ENCODE results near the gene PLXNA4.

The PLXNA4 gene

DNA sequence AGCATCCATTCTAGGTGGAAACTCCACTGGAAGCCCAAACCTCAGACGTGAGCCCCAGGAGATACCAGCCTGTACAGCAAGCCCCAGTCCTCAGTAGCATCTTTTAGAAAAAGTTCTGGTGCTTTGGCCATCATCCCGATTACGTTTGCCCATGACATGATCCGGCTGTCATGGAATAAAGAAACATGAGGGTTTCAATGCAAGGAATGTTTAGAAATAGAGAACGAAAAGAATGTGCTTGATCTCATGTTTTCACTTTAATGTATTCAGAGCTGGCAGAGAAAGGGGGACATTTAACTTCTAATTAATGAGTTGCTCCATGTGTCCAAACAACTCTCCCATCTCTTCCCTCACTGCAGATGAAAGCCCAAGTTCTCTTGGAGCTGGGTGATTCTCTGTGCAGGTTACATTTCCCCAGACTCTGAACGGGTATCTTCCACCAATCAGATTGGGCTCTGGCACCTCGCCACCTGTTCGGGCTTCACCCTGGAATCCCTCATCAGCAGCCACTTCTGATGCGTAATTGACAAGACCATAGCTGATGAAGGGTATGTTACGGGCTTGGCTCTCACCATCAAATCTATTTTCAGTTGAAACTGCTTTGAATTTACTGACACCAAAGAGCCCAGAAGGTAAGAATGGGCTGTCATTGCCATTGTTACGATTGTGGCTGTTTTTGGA, 165.3 kb downstream of the PLXNA4 start:
- no peak overlapping the region for H3K4me3 ChIP-seq (ENCODE audit: low read depth, low read length)
- no peak for DNase-seq (ENCODE audit: low read depth)
- TF ChIP-seq POLR2A (IDR thresholded peaks at IDR 0.05; ENCODE audit: extremely low read depth, insufficient read length) (no peak), MAX (IDR thresholded peaks at IDR 0.05; ENCODE audit: low read depth, low read length) (no peak), MYC (IDR thresholded peaks at IDR 0.05; ENCODE audit: low read depth, low read length) (no peak), CTCF (IDR thresholded peaks at IDR 0.05; ENCODE audit: low read depth, low read length) (no peak)

DNA sequence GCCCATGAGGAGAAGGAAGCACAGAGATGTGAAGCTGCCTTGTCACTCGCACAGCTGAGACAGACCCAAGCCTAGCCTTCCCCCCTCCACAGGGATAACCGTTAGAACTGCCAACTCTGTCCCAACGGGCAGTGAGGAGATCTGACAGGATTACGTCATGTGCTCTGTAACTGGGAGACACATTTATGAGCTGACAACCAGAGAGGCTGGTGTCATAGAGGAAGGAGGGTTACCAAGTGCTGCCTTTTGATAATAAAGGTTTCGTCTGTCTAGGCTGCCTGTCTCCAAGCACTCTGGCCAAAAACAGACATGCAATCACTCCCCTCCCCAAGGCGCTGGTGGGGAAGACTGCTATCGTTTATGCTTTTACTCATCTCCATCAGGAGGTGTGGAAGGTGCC, 165.9 kb downstream of the PLXNA4 start:
- TF ChIP-seq CTCF (IDR thresholded peaks at IDR 0.05; ENCODE audit: low read depth, low read length) (no peak), MYC (IDR thresholded peaks at IDR 0.05; ENCODE audit: low read depth, low read length) (no peak), MAX (IDR thresholded peaks at IDR 0.05; ENCODE audit: low read depth, low read length) (no peak), POLR2A (IDR thresholded peaks at IDR 0.05; ENCODE audit: extremely low read depth, insufficient read length) (no peak)
- DNase-seq (ENCODE audit: low read depth): peak; percentile 48
- H3K4me3 ChIP-seq (ENCODE audit: low read depth, low read length): no peak overlapping the region

GRCh38 chr7:132407764-132408163, 168.5 kb downstream of the PLXNA4 start:
- TF ChIP-seq MAX (IDR thresholded peaks at IDR 0.05; ENCODE audit: low read depth, low read length): no peak
- TF ChIP-seq MYC (IDR thresholded peaks at IDR 0.05; ENCODE audit: low read depth, low read length): no peak
- TF ChIP-seq CTCF (IDR thresholded peaks at IDR 0.05; ENCODE audit: low read depth, low read length): no peak
- TF ChIP-seq POLR2A (IDR thresholded peaks at IDR 0.05; ENCODE audit: extremely low read depth, insufficient read length): no peak
- no peak overlapping the region for H3K4me3 ChIP-seq (ENCODE audit: low read depth, low read length)
- no peak for DNase-seq (ENCODE audit: low read depth)

DNA sequence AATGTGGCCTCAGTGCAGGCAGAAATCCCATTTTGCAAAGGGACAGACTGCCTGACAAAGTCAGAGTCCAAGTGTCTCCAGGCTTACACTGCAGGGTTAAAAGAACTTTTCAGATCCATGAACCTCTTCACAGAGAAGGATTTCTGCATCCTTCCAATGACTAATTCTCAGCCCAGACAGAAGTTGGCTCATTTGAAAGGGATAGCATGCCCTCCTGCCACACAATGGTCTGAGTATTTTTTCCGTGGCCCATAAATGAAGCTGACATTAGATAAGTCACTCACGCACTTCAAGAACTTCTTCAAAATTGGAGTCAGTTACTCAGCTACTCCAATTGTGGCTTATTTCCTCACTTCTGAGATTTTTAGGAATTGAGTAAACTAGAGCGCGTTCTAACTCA, 170.2 kb downstream of the PLXNA4 start:
- TF ChIP-seq MYC (IDR thresholded peaks at IDR 0.05; ENCODE audit: low read depth, low read length): no peak
- no peak for TF ChIP-seq CTCF (IDR thresholded peaks at IDR 0.05; ENCODE audit: low read depth, low read length)
- no peak for TF ChIP-seq MAX (IDR thresholded peaks at IDR 0.05; ENCODE audit: low read depth, low read length)
- no peak for TF ChIP-seq POLR2A (IDR thresholded peaks at IDR 0.05; ENCODE audit: extremely low read depth, insufficient read length)
- no peak for DNase-seq (ENCODE audit: low read depth)
- no peak overlapping the region for H3K4me3 ChIP-seq (ENCODE audit: low read depth, low read length)

DNA sequence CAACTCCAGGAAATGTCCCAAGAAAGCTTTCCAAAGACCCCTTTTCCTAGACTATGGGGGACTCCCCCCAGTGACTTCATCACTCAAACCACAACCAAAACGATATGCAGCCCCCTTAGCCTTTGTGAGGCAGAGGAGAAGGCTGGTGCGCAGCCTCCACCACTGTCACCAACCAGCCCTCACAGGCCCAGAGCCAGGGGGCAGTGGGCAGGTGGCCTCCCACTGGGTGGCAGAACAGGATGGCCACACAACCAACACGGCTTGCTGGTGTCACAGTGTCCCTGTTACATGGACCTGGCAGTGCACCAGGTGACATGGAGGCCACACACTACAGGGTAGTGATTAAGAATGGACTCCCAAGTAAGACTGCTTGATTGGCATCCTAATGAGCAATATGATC, 172.0 kb downstream of the PLXNA4 start:
- no peak for DNase-seq (ENCODE audit: low read depth)

More for the DNA sequence above, 172.0 kb downstream of the PLXNA4 start:
- H3K4me3 ChIP-seq (ENCODE audit: low read depth, low read length): no peak overlapping the region
- TF ChIP-seq MYC (IDR thresholded peaks at IDR 0.05; ENCODE audit: low read depth, low read length): no peak
- no peak for TF ChIP-seq CTCF (IDR thresholded peaks at IDR 0.05; ENCODE audit: low read depth, low read length)
- no peak for TF ChIP-seq MAX (IDR thresholded peaks at IDR 0.05; ENCODE audit: low read depth, low read length)
- no peak for TF ChIP-seq POLR2A (IDR thresholded peaks at IDR 0.05; ENCODE audit: extremely low read depth, insufficient read length)
